Measurements from ENCODE around the gene EXOC6B.
"Not testable (repeated sequence)": the region's sequence is repeated elsewhere in the genome, so short reads cannot be mapped to it uniquely, and the experiment has no call there.

EXOC6B gene

DNA sequence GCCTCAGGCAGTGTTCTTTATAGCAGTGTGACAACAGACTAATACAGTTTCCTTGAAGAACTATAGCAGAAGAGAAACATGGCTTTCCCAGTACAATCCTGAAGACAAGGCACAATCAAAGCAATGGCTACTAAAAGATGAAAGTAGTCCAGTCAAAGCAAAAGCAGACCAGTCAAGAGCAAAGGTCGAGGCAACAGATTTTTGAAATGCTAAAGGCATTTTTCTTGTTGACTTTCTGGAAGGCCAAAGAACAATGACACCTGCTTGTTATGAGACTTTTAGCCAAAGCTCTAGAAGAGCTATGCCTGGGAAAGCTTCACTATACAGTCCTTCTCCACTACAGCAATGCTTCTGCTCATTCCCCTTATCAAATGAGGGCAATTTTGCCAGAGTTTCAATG lies 269.9 kb downstream of the EXOC6B start:
- Histone ChIP-seq H3K36me3 (ENCODE audit: insufficient read depth, low read length) (no peaks in the 10 kb centered on the region), H3K4me2 (ENCODE audit: insufficient read depth, low read length) (no peak overlapping the region), H3K9me3 (ENCODE audit: insufficient read depth, low read length, severe bottlenecking) (no peaks in the 10 kb centered on the region), H4K20me1 (ENCODE audit: insufficient read depth, low read length) (no peaks in the 10 kb centered on the region), H3K9ac (ENCODE audit: low read depth, low read length) (no peak overlapping the region), H3K27ac (ENCODE audit: low read length) (no peak overlapping the region), H3K27me3 (ENCODE audit: insufficient read depth, low read length, poor library complexity) (no peaks in the 10 kb centered on the region), H3K79me2 (ENCODE audit: insufficient read depth, low read length) (no peaks in the 10 kb centered on the region), H3K4me1 (ENCODE audit: insufficient read depth, low read length) (no peaks in the 10 kb centered on the region), H2AFZ (ENCODE audit: low read depth, low read length) (no peak overlapping the region), H3K4me3 (ENCODE audit: low read depth in 1 of 2, low read length in 2 of 2) (no peak overlapping the region)
- ATAC-seq (ENCODE audit: insufficient read depth, low read depth), result no peak
- TF ChIP-seq, protein P1, sequence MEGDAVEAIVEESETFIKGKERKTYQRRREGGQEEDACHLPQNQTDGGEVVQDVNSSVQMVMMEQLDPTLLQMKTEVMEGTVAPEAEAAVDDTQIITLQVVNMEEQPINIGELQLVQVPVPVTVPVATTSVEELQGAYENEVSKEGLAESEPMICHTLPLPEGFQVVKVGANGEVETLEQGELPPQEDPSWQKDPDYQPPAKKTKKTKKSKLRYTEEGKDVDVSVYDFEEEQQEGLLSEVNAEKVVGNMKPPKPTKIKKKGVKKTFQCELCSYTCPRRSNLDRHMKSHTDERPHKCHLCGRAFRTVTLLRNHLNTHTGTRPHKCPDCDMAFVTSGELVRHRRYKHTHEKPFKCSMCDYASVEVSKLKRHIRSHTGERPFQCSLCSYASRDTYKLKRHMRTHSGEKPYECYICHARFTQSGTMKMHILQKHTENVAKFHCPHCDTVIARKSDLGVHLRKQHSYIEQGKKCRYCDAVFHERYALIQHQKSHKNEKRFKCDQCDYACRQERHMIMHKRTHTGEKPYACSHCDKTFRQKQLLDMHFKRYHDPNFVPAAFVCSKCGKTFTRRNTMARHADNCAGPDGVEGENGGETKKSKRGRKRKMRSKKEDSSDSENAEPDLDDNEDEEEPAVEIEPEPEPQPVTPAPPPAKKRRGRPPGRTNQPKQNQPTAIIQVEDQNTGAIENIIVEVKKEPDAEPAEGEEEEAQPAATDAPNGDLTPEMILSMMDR (IDR thresholded peaks at IDR 0.05; ENCODE audit: borderline replicate concordance, extremely low read depth, low read length, poor library complexity, severe bottlenecking), result no peak
- TF ChIP-seq EZH2 (IDR thresholded peaks at IDR 0.05; ENCODE audit: borderline replicate concordance, low read depth, low read length, severe bottlenecking), result no peak
- no peak for DNase-seq

DNA sequence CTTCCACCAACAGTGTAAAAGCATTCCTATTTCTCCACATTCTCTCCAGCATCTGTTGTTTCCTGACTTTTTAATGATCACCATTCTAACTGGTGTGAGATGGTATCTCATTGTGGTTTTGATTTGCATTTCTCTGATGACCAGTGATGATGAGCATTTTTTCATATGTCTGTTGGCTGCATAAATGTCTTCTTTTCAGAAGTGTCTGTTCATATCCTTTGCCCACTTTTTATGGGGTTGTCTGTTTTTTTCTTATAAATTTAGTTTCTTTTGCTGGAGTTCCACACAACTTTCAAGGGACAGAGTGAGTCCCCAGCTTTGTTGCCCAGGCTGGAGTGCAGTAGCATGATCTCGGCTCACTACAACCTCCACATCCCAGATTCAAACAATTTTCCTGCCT lies 270.5 kb downstream of the EXOC6B start:
- ATAC-seq (ENCODE audit: insufficient read depth, low read depth); H2AFZ ChIP-seq (ENCODE audit: low read depth, low read length); H3K9me3 ChIP-seq (ENCODE audit: insufficient read depth, low read length, severe bottlenecking); H3K79me2 ChIP-seq (ENCODE audit: insufficient read depth, low read length); H3K4me2 ChIP-seq (ENCODE audit: insufficient read depth, low read length); H3K27ac ChIP-seq (ENCODE audit: low read length); H3K4me3 ChIP-seq (ENCODE audit: low read depth in 1 of 2, low read length in 2 of 2); H4K20me1 ChIP-seq (ENCODE audit: insufficient read depth, low read length); H3K27me3 ChIP-seq (ENCODE audit: insufficient read depth, low read length, poor library complexity); H3K9ac ChIP-seq (ENCODE audit: low read depth, low read length); H3K36me3 ChIP-seq (ENCODE audit: insufficient read depth, low read length); H3K4me1 ChIP-seq (ENCODE audit: insufficient read depth, low read length); DNase-seq: not testable (repeated sequence)

DNA sequence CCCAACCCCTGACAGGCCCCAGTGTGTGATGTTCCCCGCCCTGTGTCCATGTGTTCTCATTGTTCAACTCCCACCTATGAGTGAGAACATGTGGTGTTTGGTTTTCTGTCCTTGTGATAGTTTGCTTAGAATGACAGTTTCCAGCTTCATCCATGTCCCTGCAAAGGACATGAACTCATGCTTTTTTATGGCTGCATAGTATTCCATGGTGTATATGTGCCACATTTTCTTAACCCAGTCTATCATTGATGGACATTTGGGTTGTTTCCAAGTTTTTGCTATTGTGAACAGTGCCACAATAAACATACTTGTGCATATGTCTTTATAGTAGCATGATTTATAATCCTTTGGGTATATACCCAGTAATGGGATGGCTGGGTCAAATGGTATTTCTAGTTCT lies 270.9 kb downstream of the EXOC6B start:
- H3K27ac ChIP-seq (ENCODE audit: low read length); H3K36me3 ChIP-seq (ENCODE audit: insufficient read depth, low read length); H3K4me2 ChIP-seq (ENCODE audit: insufficient read depth, low read length); H3K4me1 ChIP-seq (ENCODE audit: insufficient read depth, low read length); ATAC-seq (ENCODE audit: insufficient read depth, low read depth); H3K9me3 ChIP-seq (ENCODE audit: insufficient read depth, low read length, severe bottlenecking); H4K20me1 ChIP-seq (ENCODE audit: insufficient read depth, low read length); H2AFZ ChIP-seq (ENCODE audit: low read depth, low read length); H3K9ac ChIP-seq (ENCODE audit: low read depth, low read length); DNase-seq; H3K27me3 ChIP-seq (ENCODE audit: insufficient read depth, low read length, poor library complexity); H3K79me2 ChIP-seq (ENCODE audit: insufficient read depth, low read length); H3K4me3 ChIP-seq (ENCODE audit: low read depth in 1 of 2, low read length in 2 of 2): not testable (repeated sequence)

DNA sequence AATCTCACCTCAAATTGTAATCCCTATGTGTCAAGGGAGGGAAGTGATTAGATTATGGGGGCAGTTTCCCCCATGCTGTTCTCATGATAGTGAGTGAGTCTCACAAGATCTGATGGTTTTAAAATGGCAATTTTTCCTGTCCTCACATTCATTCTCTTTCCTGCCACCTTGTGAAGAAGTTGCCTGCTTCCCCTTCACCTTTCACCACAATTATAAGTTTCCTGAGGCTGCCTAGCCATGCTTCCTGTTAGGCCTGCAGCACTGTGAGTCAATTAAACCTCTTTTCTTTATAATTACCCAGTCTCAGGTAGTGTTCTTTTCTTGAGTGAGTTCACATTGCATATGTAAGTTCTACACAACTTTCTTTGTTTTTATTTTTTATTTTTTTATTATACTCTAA lies 271.5 kb downstream of the EXOC6B start:
- Histone ChIP-seq H3K4me1 (ENCODE audit: insufficient read depth, low read length) (no peaks in the 10 kb centered on the region), H3K27me3 (ENCODE audit: insufficient read depth, low read length, poor library complexity) (no peaks in the 10 kb centered on the region), H3K79me2 (ENCODE audit: insufficient read depth, low read length) (no peaks in the 10 kb centered on the region), H3K4me3 (ENCODE audit: low read depth in 1 of 2, low read length in 2 of 2) (no peak overlapping the region), H3K9me3 (ENCODE audit: insufficient read depth, low read length, severe bottlenecking) (no peaks in the 10 kb centered on the region), H3K27ac (ENCODE audit: low read length) (no peak overlapping the region), H2AFZ (ENCODE audit: low read depth, low read length) (no peak overlapping the region), H3K9ac (ENCODE audit: low read depth, low read length) (no peak overlapping the region), H3K4me2 (ENCODE audit: insufficient read depth, low read length) (no peak overlapping the region), H3K36me3 (ENCODE audit: insufficient read depth, low read length) (no peaks in the 10 kb centered on the region), H4K20me1 (ENCODE audit: insufficient read depth, low read length) (no peaks in the 10 kb centered on the region)
- TF ChIP-seq, protein P1 (IDR thresholded peaks at IDR 0.05; ENCODE audit: borderline replicate concordance, extremely low read depth, low read length, poor library complexity, severe bottlenecking), result no peak
- no peak for TF ChIP-seq EZH2 (IDR thresholded peaks at IDR 0.05; ENCODE audit: borderline replicate concordance, low read depth, low read length, severe bottlenecking)
- no peak for ATAC-seq (ENCODE audit: insufficient read depth, low read depth)
- DNase-seq, result no peak
